HG03135 (cell line): ENCODE measurements around the gene TRAFD1.
"Not testable (repeated sequence)": the region's sequence is repeated elsewhere in the genome, so short reads cannot be mapped to it uniquely, and the experiment has no call there.

Source experiments
- ATAC-seq: cut with Tn5 transposase; IDR thresholded peaks from one replicate; pipeline ENCODE4 v1.9.1; 2021; ENCODE audit warnings: mild to moderate bottlenecking, moderate library complexity; ENCODE audit not compliant: unreplicated experiment

The TRAFD1 gene, protein sequence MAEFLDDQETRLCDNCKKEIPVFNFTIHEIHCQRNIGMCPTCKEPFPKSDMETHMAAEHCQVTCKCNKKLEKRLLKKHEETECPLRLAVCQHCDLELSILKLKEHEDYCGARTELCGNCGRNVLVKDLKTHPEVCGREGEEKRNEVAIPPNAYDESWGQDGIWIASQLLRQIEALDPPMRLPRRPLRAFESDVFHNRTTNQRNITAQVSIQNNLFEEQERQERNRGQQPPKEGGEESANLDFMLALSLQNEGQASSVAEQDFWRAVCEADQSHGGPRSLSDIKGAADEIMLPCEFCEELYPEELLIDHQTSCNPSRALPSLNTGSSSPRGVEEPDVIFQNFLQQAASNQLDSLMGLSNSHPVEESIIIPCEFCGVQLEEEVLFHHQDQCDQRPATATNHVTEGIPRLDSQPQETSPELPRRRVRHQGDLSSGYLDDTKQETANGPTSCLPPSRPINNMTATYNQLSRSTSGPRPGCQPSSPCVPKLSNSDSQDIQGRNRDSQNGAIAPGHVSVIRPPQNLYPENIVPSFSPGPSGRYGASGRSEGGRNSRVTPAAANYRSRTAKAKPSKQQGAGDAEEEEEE

DNA sequence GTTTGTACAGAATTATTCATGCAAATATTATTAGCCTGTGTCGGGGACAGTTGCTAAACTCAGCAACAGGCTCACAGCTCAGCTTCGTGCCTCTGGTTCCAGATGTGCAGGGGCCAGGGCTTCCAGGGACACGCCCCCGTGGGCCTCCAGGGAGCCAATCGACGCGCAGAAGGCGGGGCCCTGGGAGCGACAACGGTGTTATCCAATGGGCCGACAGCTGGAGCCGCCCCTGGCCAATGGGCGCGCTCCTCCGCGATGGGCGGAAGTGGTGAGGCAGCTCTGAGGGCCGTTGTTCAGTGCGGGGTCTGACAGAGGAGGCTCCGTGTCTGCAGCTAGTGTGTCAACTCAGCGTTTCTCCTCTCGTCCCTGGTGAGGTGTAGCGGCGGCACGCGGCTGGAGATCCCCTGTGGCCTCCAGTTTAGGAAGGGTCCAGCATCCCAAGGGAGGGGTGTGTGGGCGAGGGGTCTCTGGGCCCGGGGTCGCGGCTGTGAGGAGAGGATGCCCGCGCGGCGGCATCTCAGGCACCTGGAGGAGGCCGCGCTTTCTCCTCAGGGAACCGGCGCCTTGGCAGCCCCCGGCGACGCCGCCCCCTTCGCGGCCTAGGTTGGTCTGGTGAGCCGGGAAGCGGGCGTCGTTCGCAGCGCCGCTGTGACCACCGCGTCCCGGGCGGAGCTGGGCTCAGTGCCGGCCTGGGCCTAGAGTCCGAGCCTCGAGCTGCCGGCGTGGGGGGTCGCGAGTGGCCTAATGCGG is at the start of gene TRAFD1:
TSS of gene TRAFD1 (plus strand) at position 311 of the 750 bp plus-strand sequence. CDS start 4,963 bp downstream, outside the sequence.
- peak; percentile 94 for ATAC-seq

DNA sequence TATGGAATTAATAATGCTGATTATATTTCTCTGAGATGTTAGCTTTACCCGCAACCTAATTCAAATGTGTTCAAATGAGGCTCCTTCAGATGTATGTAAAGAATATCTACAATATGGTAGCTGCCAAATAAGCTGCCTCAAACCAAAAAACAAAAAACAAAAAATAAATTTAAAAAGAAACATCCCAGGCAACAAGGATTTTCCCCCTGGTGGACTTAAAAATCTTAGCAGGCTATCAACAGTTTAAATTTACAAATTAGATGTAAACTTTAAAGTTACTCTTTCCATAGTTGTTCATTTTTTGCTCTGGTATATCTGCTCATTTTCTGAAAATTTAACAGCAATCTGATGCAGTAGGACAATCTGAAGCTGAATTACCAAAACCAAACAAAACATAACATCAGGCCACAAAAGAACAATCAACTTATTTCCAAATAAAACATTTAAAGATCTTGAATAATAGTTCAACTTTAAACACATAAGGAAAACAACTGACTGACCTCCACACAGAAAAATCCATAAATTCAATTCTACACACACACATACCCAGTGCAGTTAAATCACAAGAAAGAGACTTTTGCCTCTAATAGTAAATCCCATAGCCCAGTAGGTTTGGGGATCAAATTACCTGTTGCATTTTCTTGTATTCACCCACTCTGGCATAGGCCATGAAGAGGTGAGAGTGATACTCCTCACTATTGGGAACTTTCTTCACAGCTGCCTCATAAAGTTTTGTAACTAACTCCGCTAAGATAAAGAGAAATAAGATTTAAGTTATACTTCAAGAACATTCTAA is 38.1 kb upstream of the TRAFD1 start:
- ATAC-seq: no peak

DNA sequence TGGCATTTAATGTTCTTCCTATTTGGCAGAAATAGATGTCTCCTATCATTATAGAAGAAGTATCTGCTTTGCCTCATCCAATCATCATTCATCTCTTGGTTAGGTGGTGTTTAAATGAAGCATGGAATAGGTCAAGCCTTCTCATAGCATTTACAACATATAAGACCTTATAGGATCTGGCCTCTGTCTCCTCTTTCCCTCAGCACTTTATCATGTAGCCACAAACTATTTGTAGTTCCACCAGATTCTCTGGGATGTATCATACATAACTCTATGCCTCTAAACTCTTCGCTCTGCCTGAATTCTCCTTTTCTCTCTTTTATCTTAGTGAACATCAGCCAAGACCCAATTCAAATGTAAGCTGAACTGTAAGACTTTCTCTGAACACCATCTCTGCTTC is 37.5 kb upstream of the TRAFD1 start:
- no peak for ATAC-seq

DNA sequence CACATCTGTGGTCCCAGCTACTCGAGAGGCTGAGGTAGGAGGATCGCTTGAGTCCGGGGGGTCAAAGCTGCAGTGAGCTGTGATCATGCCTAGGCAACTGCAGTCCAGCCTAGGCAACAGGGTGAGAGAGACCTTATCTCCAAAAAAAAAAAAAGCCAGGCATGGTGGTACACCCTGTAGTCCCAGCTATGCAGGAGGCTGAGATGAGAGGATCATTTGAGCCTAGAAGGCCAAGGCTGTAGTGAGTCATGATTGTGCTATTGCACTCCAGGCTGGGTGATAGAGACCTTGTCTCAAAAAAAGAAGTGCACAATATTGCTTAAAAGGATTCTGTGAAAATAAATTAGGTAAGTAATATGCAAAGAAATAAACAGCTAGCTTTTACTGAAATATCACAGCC is 33.8 kb upstream of the TRAFD1 start:
- ATAC-seq: no peak

DNA sequence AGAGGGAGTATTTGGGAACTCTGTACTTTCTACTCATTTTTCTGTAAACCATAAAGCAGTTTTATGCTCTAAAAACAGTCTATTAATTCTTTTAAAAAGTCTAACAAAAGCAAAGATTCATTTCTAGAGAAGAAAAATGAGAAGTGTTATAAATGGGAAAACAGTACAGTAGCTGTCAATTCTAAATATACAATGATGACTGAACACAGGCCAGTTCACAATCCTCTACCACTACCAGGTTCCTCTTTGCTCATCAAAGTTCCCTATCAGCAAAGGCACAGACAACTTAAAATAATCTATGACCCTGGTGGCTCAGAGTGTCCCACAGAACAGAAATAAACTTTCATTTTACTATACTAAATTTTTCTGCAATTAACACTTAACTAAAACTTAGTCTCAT is 29.3 kb upstream of the TRAFD1 start:
- no peak for ATAC-seq

DNA sequence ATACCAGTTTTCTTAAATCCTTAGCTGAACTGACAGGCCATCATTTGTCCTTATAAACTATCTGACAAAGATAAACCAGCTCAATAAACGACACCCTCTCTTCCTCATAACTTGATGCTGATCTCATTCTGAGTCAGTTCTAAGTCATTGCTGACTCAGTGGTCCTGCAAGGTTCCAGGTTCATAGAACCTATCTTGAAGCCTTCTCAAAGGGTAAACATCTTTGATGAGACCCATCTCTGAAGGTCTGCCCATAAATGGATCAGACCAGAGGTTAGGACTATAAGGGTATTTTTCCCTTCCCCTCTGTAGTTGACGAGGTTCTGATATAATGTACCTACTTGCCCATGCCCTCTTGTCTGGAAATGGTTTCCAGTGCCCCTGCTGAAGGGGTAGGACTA is 28.7 kb upstream of the TRAFD1 start:
- ATAC-seq: no peak

DNA sequence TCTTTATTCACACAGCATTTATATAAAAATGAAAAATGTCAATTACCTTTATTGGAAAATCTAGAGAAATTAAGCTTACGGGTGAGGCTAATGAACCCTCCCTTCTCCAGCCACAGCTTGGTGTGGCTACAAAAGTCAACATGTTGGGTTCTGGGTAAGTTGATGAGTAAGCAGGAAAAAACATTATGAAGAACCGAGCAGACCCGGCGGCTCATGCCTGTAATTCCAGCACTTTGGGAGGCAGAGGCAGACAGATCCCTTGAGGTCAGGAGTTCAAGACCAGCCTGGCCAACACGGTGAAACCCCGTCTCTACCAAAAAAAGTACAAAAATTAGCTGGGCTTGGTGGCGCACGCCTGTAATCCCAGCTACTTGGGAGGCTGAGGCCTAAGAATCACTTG is 27.7 kb upstream of the TRAFD1 start:
- ATAC-seq: no peak

DNA sequence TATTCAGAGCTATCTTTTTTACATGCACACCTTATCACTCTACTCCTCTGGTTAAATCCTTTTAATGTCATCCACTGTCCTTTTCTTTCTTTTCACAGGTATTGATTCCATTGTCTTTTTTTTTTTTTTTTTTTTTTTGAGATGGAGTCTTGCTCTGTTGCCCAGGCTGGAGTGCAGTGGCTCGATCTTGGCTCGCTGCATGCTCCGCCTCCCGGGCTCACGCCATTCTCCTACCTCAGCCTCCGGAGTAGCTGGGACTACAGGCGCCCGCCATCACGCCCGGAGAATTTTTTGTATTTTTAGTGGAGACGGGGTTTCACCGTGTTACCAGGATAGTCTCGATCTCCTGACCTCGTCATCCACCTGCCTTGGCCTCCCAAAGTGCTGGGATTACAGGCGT is 24.9 kb upstream of the TRAFD1 start:
- not testable (repeated sequence) for ATAC-seq

DNA sequence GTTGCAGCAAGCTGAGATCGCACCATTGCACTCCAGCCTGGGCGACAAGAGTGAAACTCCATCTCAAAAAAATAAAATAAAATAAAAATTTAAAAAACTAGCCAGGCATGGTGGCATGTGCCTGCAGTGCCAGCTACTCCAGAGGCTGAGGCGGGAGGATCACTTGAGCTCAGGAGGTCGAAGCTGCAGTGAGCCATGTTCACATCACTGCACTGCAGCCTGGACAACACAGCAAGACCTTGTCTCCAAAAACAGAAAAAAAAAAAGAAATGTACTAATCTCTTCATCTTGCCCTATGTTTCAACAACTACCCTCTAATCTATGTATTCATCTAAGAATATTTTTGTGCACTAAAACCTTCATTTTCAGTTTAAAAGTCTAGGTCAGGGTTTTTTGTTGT is 23.2 kb upstream of the TRAFD1 start:
- no peak for ATAC-seq

DNA sequence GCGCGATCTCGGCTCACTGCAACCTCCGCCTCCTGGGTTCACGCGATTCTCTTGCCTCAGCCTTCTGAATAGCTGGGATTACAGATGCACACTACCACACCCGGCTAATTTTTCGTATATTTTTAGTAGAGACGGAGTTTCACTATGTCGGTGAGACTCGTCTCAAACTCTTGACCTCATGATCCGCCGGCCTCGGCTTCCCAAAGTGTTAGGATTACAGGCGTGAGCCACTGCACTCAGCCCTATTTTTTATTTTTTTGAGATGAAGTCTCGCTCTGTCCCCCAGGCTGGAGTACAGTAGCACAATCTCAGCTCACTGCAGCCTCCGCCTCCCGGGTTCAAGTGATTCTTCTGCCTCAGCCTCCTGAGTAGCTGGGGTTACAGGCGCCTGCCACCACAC is 22.6 kb upstream of the TRAFD1 start:
- not testable (repeated sequence) for ATAC-seq

DNA sequence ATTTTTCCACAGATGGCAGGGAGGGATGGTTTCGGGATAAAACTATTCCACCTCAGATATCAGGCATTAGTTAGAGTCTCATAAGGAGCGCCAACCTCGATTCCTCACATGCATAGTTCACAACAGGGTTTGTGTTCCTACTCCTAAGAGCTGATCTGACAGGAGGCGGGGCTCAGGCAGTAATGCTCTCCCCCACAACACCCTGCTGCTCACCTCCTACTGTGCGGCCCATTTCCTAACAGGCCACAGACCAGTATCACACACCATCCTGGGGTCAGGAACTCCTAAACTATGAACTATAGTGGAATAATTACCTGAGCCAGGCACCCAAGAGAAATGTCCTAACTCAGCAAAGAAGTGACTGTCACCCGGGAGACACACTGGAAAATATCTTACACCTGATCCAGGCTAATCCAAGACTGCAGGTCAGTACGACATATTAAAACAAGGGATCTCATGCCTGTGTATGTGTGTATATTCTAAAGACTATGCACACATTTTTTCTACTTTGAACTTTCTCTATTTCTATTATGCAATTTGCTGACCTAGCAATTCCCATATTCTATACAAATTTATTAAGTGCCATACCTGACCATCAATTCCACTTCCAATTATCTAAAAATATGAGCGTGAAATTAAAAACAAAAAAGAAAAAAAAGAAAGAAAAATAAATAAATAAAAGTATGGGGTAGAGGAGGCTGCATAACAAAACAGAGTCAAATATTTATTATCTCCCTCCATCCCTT is 21.4 kb upstream of the TRAFD1 start:
- ATAC-seq: no peak

DNA sequence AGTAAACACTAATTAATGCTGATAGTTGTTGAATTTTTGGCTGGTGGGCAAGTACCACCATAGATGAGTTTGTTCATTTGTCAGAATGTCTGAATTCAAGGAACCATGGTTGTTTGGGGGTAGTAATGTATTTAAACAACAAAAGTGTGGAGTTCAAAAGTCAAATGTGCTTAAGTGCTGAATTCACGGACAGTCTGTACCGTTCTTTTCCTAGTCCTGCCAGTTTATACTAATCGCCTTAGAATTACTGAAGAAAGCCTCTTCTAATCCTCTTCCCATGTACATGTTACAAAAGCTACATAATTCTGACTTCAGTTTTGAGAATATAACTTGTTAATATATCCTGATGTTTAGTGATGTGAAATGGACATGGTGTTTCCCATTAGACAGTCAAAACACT is 19.5 kb upstream of the TRAFD1 start:
- no peak for ATAC-seq

DNA sequence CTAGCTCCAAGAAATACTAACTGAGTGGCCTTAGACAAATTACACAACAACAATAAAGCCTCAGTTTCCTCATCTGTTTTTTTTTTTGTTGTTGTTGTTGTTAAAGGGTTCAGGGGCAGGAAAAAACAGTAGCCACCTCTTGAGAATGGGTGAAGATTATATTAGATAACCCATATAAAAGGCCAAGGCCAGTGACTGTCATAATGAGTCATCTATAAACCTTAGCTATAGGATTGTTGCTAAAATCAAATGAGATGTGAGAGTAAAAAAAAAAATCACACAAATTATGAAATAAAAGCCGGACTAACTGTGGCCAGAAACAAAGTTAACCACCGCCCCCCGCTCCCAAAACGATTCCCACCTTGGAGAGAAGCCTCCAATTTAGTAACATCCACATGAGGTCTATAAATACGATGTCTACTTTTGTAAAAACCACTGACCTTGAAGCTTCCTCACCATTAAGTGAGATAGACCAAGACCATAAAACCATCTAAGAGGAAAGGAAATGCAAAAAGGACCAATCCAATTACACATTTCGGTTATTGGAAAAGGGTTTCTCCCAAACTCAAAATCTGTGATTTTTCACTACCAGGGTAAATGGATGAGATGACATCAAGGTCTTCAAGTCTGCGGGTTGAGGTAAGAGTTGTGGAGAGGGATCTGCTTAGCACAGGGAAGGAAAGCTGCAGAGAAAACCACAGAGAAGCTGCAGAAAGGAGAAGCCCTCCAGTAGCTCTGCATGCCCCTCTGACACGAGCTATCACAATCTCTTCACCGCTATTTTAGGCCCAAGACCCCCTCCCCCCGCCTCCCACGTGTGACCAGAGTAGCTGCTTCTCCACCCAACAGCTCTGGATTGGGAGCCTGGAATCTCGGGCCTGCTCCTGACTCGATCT is 17.8 kb upstream of the TRAFD1 start:
- no peak for ATAC-seq

DNA sequence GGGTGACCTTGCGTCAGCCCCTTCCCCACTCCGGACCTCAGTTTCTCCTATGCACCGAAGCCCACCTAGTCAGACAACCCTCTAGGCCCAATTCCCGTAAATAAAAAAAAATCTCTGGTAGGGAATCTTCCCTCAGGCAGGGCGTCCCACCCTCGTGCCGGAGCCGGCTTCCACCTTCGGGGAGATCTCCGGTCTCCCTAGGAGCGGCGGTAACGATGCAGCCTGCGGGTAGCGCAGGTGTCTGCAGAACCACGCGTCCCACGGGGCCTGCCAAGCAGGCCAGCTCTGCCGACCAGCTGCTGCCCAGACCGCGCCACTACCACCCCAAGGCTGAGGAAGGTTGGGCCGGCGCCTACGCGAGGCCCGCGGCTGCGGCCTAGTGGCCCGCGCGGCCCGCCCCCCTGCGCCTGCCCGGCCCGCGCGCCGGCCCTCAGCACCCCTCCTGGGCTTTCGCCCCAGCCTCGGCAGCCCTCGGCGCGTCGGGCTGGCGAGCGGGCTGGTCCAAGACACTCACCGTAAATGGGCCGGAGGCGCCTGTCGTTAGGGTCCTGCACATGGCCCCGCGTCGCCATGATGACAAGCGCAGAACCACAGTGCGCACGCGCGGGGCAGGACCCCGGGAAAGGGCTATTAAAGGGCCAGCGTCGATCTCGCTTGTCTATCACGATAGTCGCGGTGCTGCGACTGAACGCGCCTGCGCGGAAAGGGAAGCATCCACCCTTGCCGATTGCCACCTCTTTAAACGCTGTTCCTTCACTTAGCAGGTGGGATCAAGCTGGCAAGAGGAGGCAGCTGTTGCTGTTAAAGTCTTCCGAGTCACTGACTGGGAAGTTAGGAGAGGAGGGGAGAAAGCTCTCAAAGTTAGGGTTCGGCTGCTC is 16.9 kb upstream of the TRAFD1 start, which contains the start of gene NAA25:
TSS of gene NAA25 (minus strand) at position 582 of the 878 bp plus-strand sequence. CDS start at position 572, 10 bp downstream.
- ATAC-seq: peak; percentile 54

DNA sequence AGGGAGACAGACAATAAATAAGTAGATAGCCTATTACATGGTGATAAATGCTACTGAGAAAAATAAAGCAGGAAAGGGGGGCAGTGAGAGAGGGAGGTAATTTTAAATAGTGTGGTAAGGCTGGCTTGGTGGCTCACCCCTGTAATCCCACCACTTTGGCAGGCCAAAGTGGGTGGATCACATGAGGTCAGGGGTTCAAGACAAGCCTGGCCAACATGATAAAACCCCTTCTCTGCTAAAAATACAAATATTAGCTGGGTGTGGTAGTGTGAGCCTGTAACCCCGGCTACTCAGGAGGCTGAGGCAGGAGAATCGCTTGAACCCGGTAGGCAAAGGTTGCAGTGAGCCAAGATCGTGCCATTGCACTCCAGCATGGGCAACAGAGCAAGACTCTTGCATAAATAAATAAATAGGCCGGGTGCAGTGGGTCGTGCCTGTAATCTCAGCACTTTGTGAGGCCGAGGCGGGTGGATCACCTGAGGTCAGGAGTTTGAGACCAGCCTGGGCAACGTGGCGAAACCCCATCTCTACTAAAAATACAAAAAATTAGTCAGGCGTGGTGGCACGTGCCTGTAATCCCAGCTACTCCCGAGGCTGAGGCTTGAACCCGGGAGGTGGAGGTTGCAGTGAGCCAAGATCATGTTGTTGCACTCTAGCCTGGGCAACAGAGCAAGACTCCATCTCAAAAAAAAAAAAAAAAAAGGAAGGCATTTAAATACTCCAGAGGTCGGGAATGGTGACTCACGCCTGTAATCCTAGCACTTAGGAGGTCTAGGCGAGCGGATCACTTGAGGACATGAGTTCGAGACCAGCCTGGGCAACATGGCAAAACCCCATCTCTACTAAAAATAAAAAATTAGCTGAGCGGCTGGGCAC is 14.3 kb upstream of the TRAFD1 start:
- not testable (repeated sequence) for ATAC-seq

DNA sequence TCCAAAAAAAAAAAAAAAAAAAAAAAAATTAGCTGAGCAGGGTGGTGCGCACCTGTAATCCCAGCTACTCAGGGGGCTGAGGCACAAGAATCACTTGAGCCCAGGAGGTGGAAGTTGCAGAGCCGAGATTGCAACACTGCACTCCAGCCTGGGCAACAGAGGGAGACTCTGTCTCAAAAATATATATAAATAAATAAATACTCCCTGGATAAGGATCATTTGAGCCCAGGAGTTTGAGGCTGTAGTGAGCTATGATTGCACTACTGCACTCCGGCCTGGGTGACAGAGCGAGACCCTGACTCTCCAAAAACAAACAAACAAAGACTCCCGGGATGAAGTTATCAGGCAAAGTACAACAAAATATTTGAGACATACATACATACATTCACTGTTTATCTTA is 13.4 kb upstream of the TRAFD1 start:
- no peak for ATAC-seq

DNA sequence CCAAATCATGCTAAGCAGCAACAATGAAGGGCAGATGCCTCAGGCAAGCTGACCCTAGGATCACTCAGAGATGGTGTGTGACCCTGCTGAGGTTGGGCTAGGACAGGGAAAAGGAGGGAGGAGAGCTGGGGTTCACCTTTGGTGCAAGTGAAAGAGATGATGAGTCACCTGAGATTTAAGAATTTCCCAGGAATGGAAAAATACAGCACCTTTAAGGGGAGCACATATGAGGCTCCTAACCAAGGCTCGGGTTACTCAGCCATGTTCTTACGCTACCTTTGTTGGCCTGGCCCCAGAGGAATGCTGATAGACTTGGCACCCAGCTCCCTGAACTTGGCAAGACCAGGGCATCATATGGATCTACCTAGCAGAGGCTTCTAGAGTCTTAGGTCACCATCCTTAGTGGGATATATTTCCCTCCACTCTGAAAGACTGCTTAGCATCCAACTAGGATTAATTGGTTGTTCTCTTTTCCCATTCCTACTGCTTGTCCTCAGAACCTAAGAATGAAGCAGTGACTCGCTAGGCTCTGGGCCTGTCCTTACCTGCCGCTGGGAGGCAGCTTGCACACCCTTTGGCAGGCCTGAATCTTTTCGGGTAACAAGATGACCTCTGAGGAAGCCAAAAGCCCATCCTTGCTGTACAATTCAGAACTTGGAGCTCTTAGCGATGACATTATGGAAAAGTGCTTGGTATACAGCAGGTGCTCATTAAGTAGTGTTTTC is 12.8 kb upstream of the TRAFD1 start:
- no peak for ATAC-seq
